Heart left ventricle (tissue), 16 donors: ENCODE results near the gene ANGPTL4. TPM values are rescaled to one million over a fixed set of nuclear protein-coding genes. Genes with fewer than 3 reads are reported as not detected.
"Not testable (repeated sequence)": the region's sequence is repeated elsewhere in the genome, so short reads cannot be mapped to it uniquely, and the experiment has no call there.

Source experiments
- ATAC-seq, 4 donors: fragments of 200-7000 bp; cut with Tn5 transposase; one replicate each; pipeline ENCODE4 v1.9.1; 2020 to 2022; ENCODE audit warnings: moderate library complexity in 4 of 4, mild to moderate bottlenecking in 3 of 4, moderate number of reproducible peaks in 1 of 4
- DNase-seq, 5 donors: peaks; one replicate each; pipeline ENCODE4 v3.0.0-alpha.2; 2020
- H3K27ac ChIP-seq, 12 donors: fragments of 200-600 bp; sonication (generic) in 4 of 12; one replicate each; pipeline versions ENCODE4 v1.5.0 to v1.8.0; 2016 to 2022; ENCODE audit warnings: mild to moderate bottlenecking in 2 of 12
- H3K27me3 ChIP-seq, 9 donors: fragments of 200-600 bp; sonication (generic) in 2 of 9; one replicate each; pipeline versions ENCODE4 v1.5.1 to v1.8.0; 2016 to 2022; ENCODE audit warnings: mild to moderate bottlenecking in 3 of 9
- H3K36me3 ChIP-seq, 9 donors: fragments of 200-600 bp; sonication (generic) in 2 of 9; one replicate each; pipeline versions ENCODE4 v1.5.0 to v1.8.0; 2018 to 2022; ENCODE audit warnings: mild to moderate bottlenecking in 2 of 9
- H3K4me1 ChIP-seq, 12 donors: fragments of 200-600 bp; sonication (generic) in 4 of 12; one replicate each; pipeline versions ENCODE4 v1.5.0 to v1.8.0; 2016 to 2022; ENCODE audit warnings: mild to moderate bottlenecking in 3 of 12
- H3K4me3 ChIP-seq, 12 donors: fragments of 200-600 bp; sonication (generic) in 4 of 12; one replicate each; pipeline versions ENCODE4 v1.5.0 to v1.8.0; 2017 to 2022; ENCODE audit warnings: mild to moderate bottlenecking in 9 of 12, moderate library complexity in 4 of 12
- H3K9me3 ChIP-seq, 12 donors: fragments of 200-600 bp; sonication (generic) in 4 of 12; one replicate each; pipeline versions ENCODE4 v1.5.0 to v1.8.0; 2016 to 2022; ENCODE audit warnings: mild to moderate bottlenecking in 1 of 12
- CTCF ChIP-seq, 12 donors: fragments of 200-600 bp; sonication (generic) in 4 of 12; IDR thresholded peaks; one replicate each; pipeline versions ENCODE4 v1.5.0 to v1.8.0; 2018 to 2022; ENCODE audit warnings: antibody characterized with exemption in 12 of 12, mild to moderate bottlenecking in 5 of 12
- POLR2A ChIP-seq, 2 donors: fragments of 450-650 bp; IDR thresholded peaks; one replicate each; pipeline ENCODE4 v1.6.1; 2017; ENCODE audit warnings: antibody characterized with exemption in 2 of 2, mild to moderate bottlenecking in 2 of 2, moderate library complexity in 2 of 2
- WGBS, 4 donors: extraction: QIAGEN DNeasy Blood & Tissue Kit in 2 of 4; methylation state at CpG; one replicate each; pipeline versions ENCODE4 v1.1.5 to v1.1.7; 2013 to 2018; 5-methylcytosine and 5-hydroxymethylcytosine counted together
- intact Hi-C, 10 donors: fragments of 100-400 bp; cut with DNase I; formaldehyde crosslinking; loops; one replicate each; pipeline versions ENCODE4 v1.11.1 to v1.14.2; 2022
- polyA plus RNA-seq, 2 donors: library from polyadenylated mRNA; stranded (reverse); fragments of 200-250 nt; gene quantifications; one replicate each; pipeline ENCODE4 v1.2.3, GENCODE V29; 2013
- total RNA-seq, 9 donors: library from RNA; depleted of rRNA in 2 of 9; stranded (reverse); fragments of >200 nt in 2 of 9; fragmentation: NEBNext Ultra II Directional in 3 of 9; extraction: Animal tissue kit (Norgen Biotek cat#: 25700) in 3 of 9; gene quantifications; one replicate each; pipeline versions ENCODE4 v1.1.0 to v1.2.4, GENCODE V29; 2016 to 2023
- donor health status: ischemic (EF 13 %, LVEDD 7.1; RV severe dilation, severe dysfunction).
- donor health status: healthy with polysubstance abuse.
- donor health status: DM: no; HTN: yes; CAD: no.
- donor health status: DM: no; HTN: no; CAD: no.
- donor health status: ischemic (EF 25% LVEDD 6.9; RV normal size, moderate dysfunction).
- donor health status: ischemic (EF 25% LVEDD 5.7; RV mildly dilated, moderate dysfunction).
- donor health status: healthy.
- donor health status: DM: yes; HTN: yes; CAD: no.
- donor health status: ischemic (EF 35%, LVEDD 5.7; RV mildly dilated, moderate dysfunction).
- donor health status: nonischemic (EF 11% LVEDD 7.7; RV severe dilation, severe dysfunction).
- donor health status: DM: yes; HTN: yes; CAD: no.
- donor health status: PGD.
- donor health status: ischemic (EF 29% LVEDD 5.4; RV normal size, mild dysfunction).
- donor health status: nonischemic (EF 23%, LVEDD 6.1; RV moderate dilation, normal function).

ANGPTL4 gene
- total and polyA plus RNA-seq, 11 donors, result 2.4 to 117 (median 10.8) TPM

GRCh38 chr19:8403820-8404109 is 39.8 kb downstream of the ANGPTL4 start:
- peak in 1 of 5 donors; percentile 60 for DNase-seq
- Histone ChIP-seq H3K4me3 (no peak overlapping the region), H3K27ac (no peak overlapping the region), H3K9me3 (no peaks in the 10 kb centered on the region), H3K36me3 (peaks cover 0 to 65% (median 58%) of the 10 kb centered on the region in 9 donors), H3K27me3 (no peaks in the 10 kb centered on the region), H3K4me1 (peaks cover 0 to 11% (median 5%) of the 10 kb centered on the region in 12 donors)
- 86 to 93% (median 92%) methylated on average over 6 to 24 of the region's 24 CpGs for whole genome bisulfite sequencing, 4 donors
- no peak for TF ChIP-seq CTCF (IDR thresholded peaks at IDR 0.05)
- no peak for TF ChIP-seq POLR2A (IDR thresholded peaks at IDR 0.05)
- peak in 1 of 4 donors; percentile 9 for ATAC-seq
- intact Hi-C loops, result no loop called here

- DNase-seq (peak in 2 of 5 donors; percentile 53 to 68), ATAC-seq (peak; percentile 35 to 69 (median 67))
- intact Hi-C loops, result no loop called here
These were observed 40.6 kb downstream of the ANGPTL4 start for GRCh38 chr19:8404391-8405151.

GRCh38 chr19:8410718-8411117 is 46.8 kb downstream of the ANGPTL4 start:
- not testable (repeated sequence) for H3K36me3 ChIP-seq, DNase-seq, H3K27me3 ChIP-seq, H3K9me3 ChIP-seq, ATAC-seq, H3K4me3 ChIP-seq
- WGBS, 4 donors, result 88 to 93% (median 91%) methylated on average over 13 of the region's 13 CpGs
- peaks cover 0 to 32% (median 18%) of the 10 kb centered on the region in 12 donors for H3K4me1 ChIP-seq
- intact Hi-C loops, result loop anchor here in 7 of 10 donors (5.0 to 10.0 kb wide), 5 partner anchors 37 to 102 kb away; partner anchors contain the start of genes ZNF414 (in 2 of the 7) and PRAM1 (in 1 of the 7)
- H3K27ac ChIP-seq, result peak overlapping the region in 1 of 12 donors; percentile 18

More at GRCh38 chr19:8404391-8405151, 40.6 kb downstream of the ANGPTL4 start:
- Histone ChIP-seq H3K27ac (peak overlapping the region in 9 of 12 donors; percentile 36 to 73 (median 52)), H3K27me3 (no peaks in the 10 kb centered on the region), H3K4me3 (no peak overlapping the region), H3K4me1 (peaks cover 0 to 11% (median 5%) of the 10 kb centered on the region in 12 donors), H3K9me3 (no peaks in the 10 kb centered on the region), H3K36me3 (peaks cover 0 to 57% (median 54%) of the 10 kb centered on the region in 9 donors)
- no peak for TF ChIP-seq POLR2A (IDR thresholded peaks at IDR 0.05)
- no peak for TF ChIP-seq CTCF (IDR thresholded peaks at IDR 0.05)
- 72 to 86% (median 79%) methylated on average over 11 to 18 of the region's 18 CpGs for WGBS, 4 donors

GRCh38 chr19:8412783-8413628 is 49.1 kb downstream of the ANGPTL4 start, which contains the start of gene MARCHF2:
Gene MARCHF2, plus strand, starts transcription at chr19:8413305. Its CDS starts 8,536 bp downstream, at chr19:8421841.
- DNase-seq (peak; percentile 96 to 99 (median 98)), ATAC-seq (peak; percentile 98 to 99 (median 99))
- Histone ChIP-seq H3K27ac (peak within 1 kb of the TSS; percentile 76 to 95 (median 84)), H3K4me3 (peak within 1 kb of the TSS; percentile 71 to 98 (median 90)), H3K27me3 (no peaks in the 10 kb centered on the region), H3K4me1 (peaks cover 0 to 55% (median 37%) of the 10 kb centered on the region in 12 donors), H3K9me3 (no peaks in the 10 kb centered on the region), H3K36me3 (no peaks in the 10 kb centered on the region)
- intact Hi-C loops, result loop anchor here in 8 of 10 donors (2.0 to 10.0 kb wide), 8 partner anchors 32 to 99 kb away; partner anchors contain the start of genes ZNF414 (in 2 of the 8), HNRNPM (in 1 of the 8) and PRAM1 (in 1 of the 8)
- TF ChIP-seq CTCF (IDR thresholded peaks at IDR 0.05) (peak; percentile 60 to 88 (median 79)), POLR2A (IDR thresholded peaks at IDR 0.05) (peak; percentile 17 to 81)
- 4 to 13% (median 7%) methylated on average over 33 to 89 of the region's 89 CpGs for WGBS, 4 donors
